Liver (tissue), 9 donors: Measurements from ENCODE around the gene ABTB2. TPM values are rescaled to one million over a fixed set of nuclear protein-coding genes. Genes with fewer than 3 reads are reported as not detected.

Experiments
- DNase-seq: peaks from one replicate; pipeline ENCODE4 v3.0.0-alpha.2; 2017; ENCODE audit warnings: low spot score
- H3K27ac ChIP-seq, 2 donors: one replicate each; pipeline ENCODE4 v1.7.0; 2013; ENCODE audit warnings: inconsistent platforms in 2 of 2, low read length in 2 of 2, control low read depth in 1 of 2, low read depth in 1 of 2, mild to moderate bottlenecking in 1 of 2
- H3K27me3 ChIP-seq, 4 donors: one replicate each; pipeline versions ENCODE4 v1.6.1 to v1.7.0; 2013; ENCODE audit warnings: low read length in 3 of 4, inconsistent platforms in 1 of 4, mild to moderate bottlenecking in 1 of 4, moderate library complexity in 1 of 4; ENCODE audit not compliant: control insufficient read depth in 4 of 4, insufficient read depth in 4 of 4
- H3K36me3 ChIP-seq, 4 donors: one replicate each; pipeline versions ENCODE4 v1.6.1 to v1.7.0; 2013; ENCODE audit warnings: low read length in 3 of 4, mild to moderate bottlenecking in 3 of 4, low read depth in 1 of 4, moderate library complexity in 1 of 4; ENCODE audit not compliant: control insufficient read depth in 4 of 4, insufficient read depth in 3 of 4
- H3K4me1 ChIP-seq, 4 donors: one replicate each; pipeline versions ENCODE4 v1.6.1 to v1.7.0; 2013; ENCODE audit warnings: low read length in 3 of 4, mild to moderate bottlenecking in 3 of 4, moderate library complexity in 1 of 4; ENCODE audit not compliant: control insufficient read depth in 4 of 4, insufficient read depth in 4 of 4
- H3K4me3 ChIP-seq, 3 donors: one replicate each; pipeline versions ENCODE4 v1.6.1 to v1.7.0; 2013; ENCODE audit warnings: low read length in 3 of 3, control low read depth in 1 of 3, low read depth in 1 of 3, mild to moderate bottlenecking in 1 of 3
- H3K9ac ChIP-seq, 2 donors: one replicate each; pipeline ENCODE4 v1.7.0; 2013; ENCODE audit warnings: low read length in 2 of 2, mild to moderate bottlenecking in 2 of 2, moderate library complexity in 2 of 2, control low read depth in 1 of 2, low read depth in 1 of 2
- H3K9me3 ChIP-seq, 4 donors: one replicate each; pipeline versions ENCODE4 v1.6.1 to v1.7.0; 2013; ENCODE audit warnings: low read length in 3 of 4; ENCODE audit not compliant: control insufficient read depth in 4 of 4
- ATF3 ChIP-seq: IDR thresholded peaks from 2 replicates; pipeline ENCODE4 v1.6.1; 2016; ENCODE audit warnings: antibody characterized with exemption
- CTCF ChIP-seq: fragments of 150-350 bp; IDR thresholded peaks from 2 replicates; pipeline ENCODE4 v1.5.1; 2017; ENCODE audit warnings: improper control_type of control experiment, low read depth, low read length; ENCODE audit not compliant: missing input control
- EGR1 ChIP-seq, 2 donors: IDR thresholded peaks; 2 replicates each; pipeline ENCODE4 v1.6.1; 2016 to 2018; ENCODE audit warnings: antibody characterized with exemption in 2 of 2, low read depth in 2 of 2
- FOXA1 ChIP-seq: IDR thresholded peaks from 2 replicates; pipeline ENCODE4 v1.6.1; 2016; ENCODE audit warnings: antibody characterized with exemption
- FOXA2 ChIP-seq: IDR thresholded peaks from 2 replicates; pipeline ENCODE4 v1.6.1; 2016; ENCODE audit warnings: antibody characterized with exemption
- GABPA ChIP-seq, 2 donors: IDR thresholded peaks in 1 of 2; conservative IDR thresholded peaks in 1 of 2; 2 replicates each; pipeline ENCODE4 v1.6.1; 2016; ENCODE audit warnings: antibody characterized with exemption in 2 of 2, mild to moderate bottlenecking in 1 of 2, moderate library complexity in 1 of 2
- HNF4A ChIP-seq, 2 donors: conservative IDR thresholded peaks; 2 replicates each; pipeline ENCODE4 v1.6.1; 2016; ENCODE audit warnings: antibody characterized with exemption in 2 of 2, mild to moderate bottlenecking in 2 of 2
- HNF4G ChIP-seq: IDR thresholded peaks from 2 replicates; pipeline ENCODE4 v1.6.1; 2016; ENCODE audit warnings: antibody characterized with exemption
- JUND ChIP-seq, 2 donors: IDR thresholded peaks; 2 replicates each; pipeline ENCODE4 v1.6.1; 2016; ENCODE audit warnings: antibody characterized with exemption in 2 of 2
- MAX ChIP-seq: IDR thresholded peaks from 2 replicates; pipeline ENCODE4 v1.6.1; 2016; ENCODE audit warnings: antibody characterized with exemption
- NR2F2 ChIP-seq: IDR thresholded peaks from 2 replicates; pipeline ENCODE4 v1.6.1; 2016; ENCODE audit warnings: antibody characterized with exemption
- RAD21 ChIP-seq, 2 donors: IDR thresholded peaks; 2 replicates each; pipeline ENCODE4 v1.6.1; 2016; ENCODE audit warnings: antibody characterized with exemption in 2 of 2, mild to moderate bottlenecking in 2 of 2
- REST ChIP-seq: IDR thresholded peaks from 2 replicates; pipeline ENCODE4 v1.6.1; 2016; ENCODE audit warnings: antibody characterized with exemption, mild to moderate bottlenecking
- RXRA ChIP-seq, 2 donors: IDR thresholded peaks; 2 replicates each; pipeline ENCODE4 v1.6.1; 2017 to 2018; ENCODE audit warnings: antibody characterized with exemption in 2 of 2, mild to moderate bottlenecking in 1 of 2
- SP1 ChIP-seq: IDR thresholded peaks from 2 replicates; pipeline ENCODE4 v1.6.1; 2018; ENCODE audit warnings: antibody characterized with exemption, mild to moderate bottlenecking
- TAF1 ChIP-seq: conservative IDR thresholded peaks from 2 replicates; pipeline ENCODE4 v1.6.1; 2016; ENCODE audit warnings: antibody characterized with exemption, mild to moderate bottlenecking
- YY1 ChIP-seq: IDR thresholded peaks from 2 replicates; pipeline ENCODE4 v1.6.1; 2016; ENCODE audit warnings: antibody characterized with exemption, mild to moderate bottlenecking
- ZBTB33 ChIP-seq: IDR thresholded peaks from 2 replicates; pipeline ENCODE4 v1.6.1; 2016; ENCODE audit warnings: antibody characterized with exemption
- polyA plus RNA-seq, 2 donors: library from polyadenylated mRNA; stranded (reverse) in 1 of 2; unstranded in 1 of 2; fragments of 200-250 nt in 1 of 2; fragments of >200 nt in 1 of 2; fragmentation: Nextera tagmentation in 1 of 2; extraction: Ambion mirVana in 1 of 2; gene quantifications; one replicate each; pipeline versions ENCODE4 v1.2.1 to v1.2.3, GENCODE V29; 2013 to 2015
- total RNA-seq, 2 donors: library from RNA; depleted of rRNA; stranded (reverse); fragments of >200 nt; gene quantifications; one replicate each; pipeline ENCODE4 v1.2.3, GENCODE V29; 2014
- donor health status: healthy.
- donor health status: healthy.
- donor health status: healthy.
- donor health status: healthy.
- donor health status: healthy.

Gene ABTB2
- total and polyA plus RNA-seq, 4 donors, result 2.4 to 8.9 (median 6.1) TPM

GRCh38 chr11:34354782-34355181 is 3.0 kb downstream of the ABTB2 start:
- Histone ChIP-seq H3K36me3 (no peaks in the 10 kb centered on the region), H3K4me3 (no peak overlapping the region), H3K27me3 (no peaks in the 10 kb centered on the region), H3K27ac (no peak overlapping the region), H3K9me3 (no peaks in the 10 kb centered on the region), H3K9ac (no peak overlapping the region), H3K4me1 (peaks cover 0 to 55% (median 34%) of the 10 kb centered on the region in 4 donors)
- no peak for DNase-seq
- TF ChIP-seq ZBTB33, result no peak
- no peak for TF ChIP-seq SP1
- TF ChIP-seq HNF4A (conservative IDR thresholded peaks at IDR 0.05), result no peak
- TF ChIP-seq ATF3, result no peak
- TF ChIP-seq GABPA (IDR thresholded peaks at IDR 0.05 in 1 of 2, conservative IDR thresholded peaks at IDR 0.05 in 1 of 2), result no peak
- TF ChIP-seq RAD21 (IDR thresholded peaks at IDR 0.05), result no peak
- TF ChIP-seq FOXA1, result no peak
- TF ChIP-seq REST, result no peak
- no peak for TF ChIP-seq TAF1
- TF ChIP-seq MAX, result no peak
- no peak for TF ChIP-seq YY1
- no peak for TF ChIP-seq NR2F2
- TF ChIP-seq HNF4G, result no peak
- TF ChIP-seq FOXA2, result no peak
- no peak for TF ChIP-seq CTCF
- TF ChIP-seq JUND (IDR thresholded peaks at IDR 0.05), result no peak
- no peak for TF ChIP-seq RXRA (IDR thresholded peaks at IDR 0.05)
- no peak for TF ChIP-seq EGR1 (IDR thresholded peaks at IDR 0.05; ENCODE audit: low read depth in 2 of 2)
